ELR (cell line): Measurements from ENCODE around the gene CD40.

ENCODE experiments used
- DNase-seq: peaks from one replicate; pipeline ENCODE4 v3.0.0-alpha.2; 2015; ENCODE audit warnings: low read depth

Gene CD40

GRCh38 chr20:46123482-46124245 lies 5.5 kb downstream of the CD40 start:
- no peak for DNase-seq

- DNase-seq: no peak
Measured at GRCh38 chr20:46126440-46127056, 8.4 kb downstream of the CD40 start.

DNA sequence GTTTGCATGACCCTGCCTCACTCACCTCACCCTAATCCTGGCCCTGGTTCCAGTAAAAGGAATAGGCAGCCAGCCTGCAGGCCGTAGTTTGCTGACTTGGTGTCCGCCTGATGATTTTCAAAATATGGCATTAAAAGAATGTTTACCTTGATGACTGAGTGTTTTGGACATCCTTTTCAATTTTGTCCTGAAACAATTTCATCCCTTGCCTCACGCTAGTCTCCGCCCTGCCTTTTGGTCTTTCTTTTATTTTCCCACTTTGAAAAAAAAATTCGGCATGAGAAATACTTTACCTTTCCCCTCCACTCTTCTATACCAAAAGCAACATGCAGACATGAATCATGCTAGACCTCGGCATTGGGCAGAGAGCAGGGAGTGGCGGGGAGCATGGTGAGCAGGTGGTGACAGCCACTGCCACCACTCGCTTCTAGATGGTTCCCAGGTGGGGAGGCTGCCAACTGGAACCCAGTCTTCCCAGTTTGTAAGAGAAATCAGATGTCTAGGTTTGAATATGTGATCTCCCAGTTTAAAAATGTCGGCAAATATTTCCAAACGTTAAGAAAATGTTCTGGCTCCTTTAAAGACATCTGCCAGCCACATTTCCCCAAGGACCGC lies 9.4 kb downstream of the CD40 start:
- no peak for DNase-seq

- DNase-seq: peak; percentile 36
Measured at GRCh38 chr20:46128310-46129151, 10.4 kb downstream of the CD40 start.

GRCh38 chr20:46129955-46130481 lies 11.9 kb downstream of the CD40 start:
- DNase-seq: no peak

DNA sequence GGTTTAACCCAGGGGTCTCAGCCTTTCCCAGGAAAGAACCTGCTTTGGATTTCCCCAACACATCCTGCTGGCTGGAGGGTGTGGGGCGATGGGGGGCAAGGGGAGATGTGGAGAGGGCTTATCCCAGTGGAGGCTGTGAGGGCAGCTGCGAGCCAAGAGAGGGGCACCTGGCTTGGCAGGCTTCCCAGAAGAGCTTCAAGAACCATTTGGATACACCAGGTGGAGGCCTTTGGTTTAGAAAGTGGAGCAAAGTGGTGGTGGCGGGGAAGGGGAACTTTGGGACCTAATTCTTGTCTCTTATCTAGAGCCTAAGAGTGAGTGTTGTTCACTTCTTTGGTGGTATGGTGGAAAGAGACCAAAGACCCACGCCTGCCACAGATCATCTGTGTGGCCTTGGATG lies 12.4 kb downstream of the CD40 start:
- DNase-seq: no peak

GRCh38 chr20:46131396-46131795 lies 13.3 kb downstream of the CD40 start:
- no peak for DNase-seq

- DNase-seq: peak; percentile 78
Measured at GRCh38 chr20:46132705-46133120, 14.6 kb downstream of the CD40 start.

DNA sequence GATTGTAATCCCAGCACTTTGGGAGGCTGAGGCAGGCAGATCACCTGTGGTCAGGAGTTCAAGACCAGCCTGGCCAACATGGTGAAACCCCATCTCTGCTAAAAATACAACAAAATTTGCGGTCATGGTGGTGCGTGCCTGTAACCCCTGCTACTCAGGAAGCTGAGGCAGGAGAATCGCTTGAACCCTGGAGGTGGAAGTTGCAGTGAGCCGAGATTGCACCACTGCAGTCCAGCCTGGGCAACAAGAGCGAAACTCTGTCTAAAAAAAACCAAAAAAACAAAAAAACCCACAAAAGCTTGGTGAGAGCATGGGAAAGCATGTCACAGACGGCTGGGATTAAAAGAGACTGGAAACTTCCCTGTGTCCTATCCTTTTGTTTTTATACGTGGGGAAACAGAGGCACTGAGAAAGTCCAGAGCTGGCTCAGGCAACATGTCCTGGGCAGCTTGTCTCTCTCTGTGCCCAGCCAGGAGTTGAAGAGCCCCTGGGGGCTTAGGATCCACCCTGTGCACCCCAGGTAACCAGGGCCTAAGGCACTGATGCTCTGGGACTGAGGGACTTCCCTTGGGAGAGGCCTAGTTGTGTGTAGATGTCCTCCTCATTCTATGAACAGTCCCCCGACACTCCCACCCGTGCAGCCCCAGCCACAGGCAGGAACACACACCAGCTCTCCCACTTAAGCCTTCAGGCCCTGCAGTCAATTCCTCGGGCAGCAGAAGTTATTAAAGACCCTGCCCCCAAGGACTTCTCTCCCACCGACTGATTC lies 16.0 kb downstream of the CD40 start:
- DNase-seq: no peak

DNA sequence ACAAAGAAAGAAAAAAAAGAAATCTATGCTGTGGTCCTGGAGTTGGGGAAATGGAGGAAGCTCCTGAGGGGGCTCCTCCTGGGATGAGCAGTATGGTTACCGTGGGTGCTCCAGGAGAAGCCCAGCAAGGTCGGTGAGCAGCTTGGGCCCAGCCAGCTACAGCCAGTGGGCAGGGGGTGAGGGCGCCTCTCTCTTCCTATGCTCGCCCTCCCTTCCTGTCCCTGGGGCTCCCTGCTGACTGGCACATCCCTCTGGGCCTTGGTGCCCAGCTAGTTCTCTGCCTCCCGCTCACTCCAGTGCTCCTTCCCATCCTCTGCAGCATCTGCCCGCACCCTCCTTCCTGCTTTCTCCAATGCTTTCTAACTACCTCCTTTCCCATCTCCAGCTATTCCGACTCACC lies 16.6 kb downstream of the CD40 start:
- no peak for DNase-seq

GRCh38 chr20:46135856-46136633 lies 17.9 kb downstream of the CD40 start:
- DNase-seq: no peak

- DNase-seq: no peak
Measured at GRCh38 chr20:46137816-46138215, 19.7 kb downstream of the CD40 start.

DNA sequence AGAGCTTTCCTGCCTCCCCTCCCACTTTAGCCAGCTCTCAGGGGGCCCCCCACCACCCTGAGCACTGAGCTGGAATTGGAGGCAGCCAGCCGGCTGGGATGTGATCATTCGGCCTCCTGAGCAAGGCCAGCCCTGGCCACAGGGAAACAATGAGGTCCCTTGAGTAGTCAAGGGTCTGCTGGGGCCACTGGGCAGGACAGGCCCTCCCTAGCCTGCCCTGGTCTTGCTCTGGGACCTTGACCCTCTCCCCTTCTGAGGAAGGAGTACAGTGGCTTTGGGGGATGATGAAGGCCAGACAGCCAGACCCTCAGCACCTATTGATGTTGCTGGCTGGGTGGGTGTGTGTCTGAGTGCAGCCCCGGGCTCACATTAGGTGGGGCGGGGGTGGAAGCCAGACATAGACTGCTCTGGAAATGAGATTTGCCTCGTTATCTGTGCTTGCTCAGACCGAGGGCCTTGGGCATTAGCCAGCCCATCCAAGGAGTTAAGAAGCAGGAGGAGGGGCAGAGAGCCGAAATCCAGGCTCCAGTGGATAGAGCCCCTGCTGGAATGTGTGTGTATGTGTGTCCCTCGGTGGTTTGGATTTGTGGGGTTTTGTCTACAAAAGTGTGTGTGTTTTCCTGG lies 21.3 kb downstream of the CD40 start:
- no peak for DNase-seq

- DNase-seq: no peak
Measured at GRCh38 chr20:46139908-46140482, 21.9 kb downstream of the CD40 start.

DNA sequence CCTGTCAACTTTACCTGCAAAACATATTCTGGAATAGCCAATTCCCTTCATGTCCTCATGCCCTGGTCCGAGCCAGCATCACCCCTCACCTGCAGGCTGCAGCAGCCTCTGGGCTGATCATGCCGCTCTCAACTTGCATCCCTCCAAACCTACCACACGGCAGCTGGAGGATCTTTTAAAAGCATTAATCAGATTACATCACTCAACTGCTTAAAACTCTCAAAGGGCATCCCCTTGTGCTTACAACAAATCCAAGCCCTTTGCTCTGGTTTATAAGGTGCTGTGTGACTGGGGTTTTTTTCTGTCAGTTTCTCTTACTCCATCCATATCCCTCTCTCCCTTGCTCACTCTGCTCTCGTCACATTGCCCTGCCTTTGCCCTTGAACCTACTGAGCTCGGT lies 24.0 kb downstream of the CD40 start:
- no peak for DNase-seq

- DNase-seq: no peak
Measured at GRCh38 chr20:46144432-46145025, 26.4 kb downstream of the CD40 start.

GRCh38 chr20:46145713-46146112 lies 27.6 kb downstream of the CD40 start:
- DNase-seq: no peak

- no peak for DNase-seq
Measured at GRCh38 chr20:46148313-46149208, 30.4 kb downstream of the CD40 start.
